Activated T-cell treated with anti-CD3 and anti-CD28 coated beads for 48 hours (primary cell): ENCODE data around the gene RFT1.
"Not testable (repeated sequence)": the region's sequence is repeated elsewhere in the genome, so short reads cannot be mapped to it uniquely, and the experiment has no call there.

Source experiments
- DNase-seq: peaks from one replicate; pipeline ENCODE4 v3.0.0-alpha.2; 2020; ENCODE audit warnings: low read depth

The RFT1 gene

GRCh38 chr3:53065841-53066480, 64.3 kb downstream of the RFT1 start:
- DNase-seq: no peak

GRCh38 chr3:53062905-53063304, 67.3 kb downstream of the RFT1 start:
- DNase-seq: no peak

GRCh38 chr3:53056442-53056841, 73.8 kb downstream of the RFT1 start:
- no peak for DNase-seq

GRCh38 chr3:53054233-53054632, 76.0 kb downstream of the RFT1 start:
- DNase-seq: not testable (repeated sequence)

GRCh38 chr3:53051929-53052328, 78.3 kb downstream of the RFT1 start:
- no peak for DNase-seq

DNA sequence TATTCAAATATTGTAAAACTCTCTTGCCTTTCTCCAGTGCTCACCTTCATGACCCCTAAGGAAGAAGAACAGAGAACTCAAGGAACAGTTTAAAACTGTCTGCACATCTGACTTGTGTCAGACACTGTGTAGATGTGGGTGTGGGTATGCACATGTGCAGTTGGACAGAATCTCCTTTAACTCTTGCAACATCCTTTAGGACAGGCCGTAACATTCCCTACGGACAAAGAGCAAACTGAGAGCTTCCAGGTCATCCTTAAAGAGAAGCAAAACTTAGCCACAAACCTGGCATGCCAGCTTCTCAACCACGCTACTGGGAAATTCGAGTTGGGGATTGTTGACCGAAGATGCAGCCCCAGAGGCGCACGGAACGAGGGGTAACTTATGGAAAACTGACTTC, 80.2 kb downstream of the RFT1 start:
- DNase-seq: no peak

DNA sequence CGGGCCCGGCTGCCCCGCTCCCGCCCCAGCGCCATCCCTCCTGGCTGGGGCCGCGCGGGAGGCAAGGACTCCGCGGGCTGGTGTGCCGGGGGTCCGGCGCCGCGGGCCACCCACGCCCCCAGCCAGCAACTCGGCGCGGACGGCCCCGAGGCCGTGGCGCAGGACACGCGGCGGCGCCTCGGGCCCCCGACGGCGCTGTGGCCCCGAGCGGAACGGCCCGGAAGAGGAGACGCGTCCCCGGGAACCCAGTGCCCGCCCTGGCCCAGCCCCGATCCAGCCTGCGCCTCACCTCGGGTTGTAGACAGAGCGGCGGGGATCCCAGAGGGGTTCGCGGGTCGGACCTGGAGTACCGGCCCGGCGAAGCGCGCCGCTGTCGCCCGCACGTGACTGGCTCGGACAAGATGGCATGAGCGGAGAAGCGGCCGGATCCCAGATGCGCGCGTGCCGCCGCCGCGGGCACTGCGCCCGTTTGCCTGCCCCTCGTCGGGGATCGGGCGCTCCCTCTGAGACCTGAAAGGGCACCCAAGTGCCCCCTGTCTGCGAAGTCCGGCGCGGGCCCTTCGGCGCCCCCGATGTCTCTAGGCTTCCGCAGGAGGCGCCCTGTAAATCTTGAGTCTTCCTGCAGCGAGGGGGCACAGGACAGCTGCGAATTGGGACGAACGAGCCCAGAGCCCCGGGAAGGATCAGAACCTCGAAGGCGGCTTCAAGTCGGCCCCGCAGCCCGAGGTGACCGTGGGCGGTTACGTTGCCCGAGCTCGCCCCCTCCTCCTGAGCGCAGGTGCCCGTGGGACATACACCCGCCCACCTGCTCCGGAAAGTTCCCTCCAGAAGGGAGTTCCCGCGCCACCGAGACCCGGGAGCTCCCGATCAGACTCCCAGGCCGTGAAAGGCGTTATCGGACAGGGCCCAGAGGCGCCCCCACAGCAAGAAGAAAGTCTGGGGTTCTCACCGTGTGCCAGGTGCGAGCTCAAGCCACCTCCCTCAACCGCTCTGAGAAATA, 83.8 kb downstream of the RFT1 start:
- peak; percentile 60 for DNase-seq

DNA sequence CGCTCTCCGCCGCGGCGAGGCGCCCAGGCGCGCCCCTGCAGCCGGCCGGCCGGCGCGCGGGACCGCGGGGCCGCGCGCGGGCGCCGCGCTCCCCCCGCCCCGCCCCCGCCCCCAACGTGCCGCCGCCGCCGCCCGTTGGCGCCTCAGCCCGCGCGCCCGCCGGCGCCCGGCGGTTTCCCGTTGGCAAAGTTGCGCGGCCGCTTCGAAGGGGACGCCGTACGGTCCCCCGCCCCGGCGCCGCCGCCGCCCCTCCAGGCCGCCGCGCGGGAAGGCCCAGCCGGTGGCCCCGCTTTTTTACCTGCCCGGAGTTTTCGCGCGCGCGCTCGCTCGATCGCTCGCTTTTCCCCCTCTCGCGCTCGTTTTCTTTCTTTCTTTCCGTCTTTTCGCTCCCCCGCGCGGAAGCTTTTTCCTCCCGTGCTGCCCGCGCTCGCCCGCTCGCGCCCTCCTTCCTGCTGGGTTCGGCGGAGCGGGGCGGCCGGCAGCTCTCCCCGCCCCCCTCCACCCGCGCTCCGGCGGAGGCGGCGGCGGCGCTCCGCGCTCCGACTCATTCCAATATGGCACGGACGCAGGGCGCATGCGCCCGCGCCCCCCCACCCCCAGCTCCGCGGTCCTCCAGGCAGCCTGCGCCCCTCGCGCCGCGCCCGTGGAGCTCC, 84.6 kb downstream of the RFT1 start, which contains the start of gene SFMBT1:
TSS of gene SFMBT1 (minus strand) at position 556 of the 653 bp plus-strand sequence. CDS start 76,945 bp downstream, outside the sequence.
- DNase-seq: peak; percentile 75

- DNase-seq: peak; percentile 55
Measured at GRCh38 chr3:53044711-53045517, 85.3 kb downstream of the RFT1 start.

DNA sequence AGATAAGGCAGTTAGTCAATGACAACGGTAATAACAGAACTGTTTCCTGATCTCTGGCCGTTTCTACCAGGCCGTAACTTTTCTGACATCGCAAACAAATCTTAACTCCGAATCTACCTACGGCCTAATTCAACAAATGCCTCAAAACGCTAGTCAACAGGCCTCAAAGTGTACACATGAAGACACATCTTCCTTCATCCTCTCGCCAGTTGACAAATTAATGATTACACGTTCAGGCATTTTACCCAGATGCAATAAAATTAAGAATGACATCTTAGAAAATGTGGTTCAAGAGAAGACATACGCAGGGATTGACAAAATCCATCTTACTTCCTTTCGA, 85.9 kb downstream of the RFT1 start:
- no peak for DNase-seq

DNA sequence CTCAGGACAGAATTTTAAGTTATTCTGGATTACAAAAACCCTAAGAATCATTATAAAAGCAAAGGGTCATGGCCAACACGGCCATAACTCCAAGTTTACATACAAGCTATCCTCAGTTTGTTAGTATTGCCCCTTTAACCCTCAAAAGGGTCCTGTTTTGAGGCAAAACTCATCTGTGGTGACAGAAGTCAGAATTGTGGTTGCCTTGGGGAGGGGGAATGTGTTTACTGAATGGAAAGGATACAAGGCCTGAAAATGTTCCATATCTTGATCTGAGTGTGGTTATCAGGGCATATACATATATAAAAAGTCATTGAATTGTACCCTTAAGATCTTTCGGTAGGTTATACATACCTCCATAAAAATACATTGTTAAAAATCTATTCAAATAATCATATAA, 86.5 kb downstream of the RFT1 start:
- no peak for DNase-seq

GRCh38 chr3:53042651-53043050, 87.6 kb downstream of the RFT1 start:
- no peak for DNase-seq

- DNase-seq: no peak
Measured at GRCh38 chr3:53040351-53040820, 89.8 kb downstream of the RFT1 start.

GRCh38 chr3:53039376-53039752, 90.9 kb downstream of the RFT1 start:
- DNase-seq: no peak

DNA sequence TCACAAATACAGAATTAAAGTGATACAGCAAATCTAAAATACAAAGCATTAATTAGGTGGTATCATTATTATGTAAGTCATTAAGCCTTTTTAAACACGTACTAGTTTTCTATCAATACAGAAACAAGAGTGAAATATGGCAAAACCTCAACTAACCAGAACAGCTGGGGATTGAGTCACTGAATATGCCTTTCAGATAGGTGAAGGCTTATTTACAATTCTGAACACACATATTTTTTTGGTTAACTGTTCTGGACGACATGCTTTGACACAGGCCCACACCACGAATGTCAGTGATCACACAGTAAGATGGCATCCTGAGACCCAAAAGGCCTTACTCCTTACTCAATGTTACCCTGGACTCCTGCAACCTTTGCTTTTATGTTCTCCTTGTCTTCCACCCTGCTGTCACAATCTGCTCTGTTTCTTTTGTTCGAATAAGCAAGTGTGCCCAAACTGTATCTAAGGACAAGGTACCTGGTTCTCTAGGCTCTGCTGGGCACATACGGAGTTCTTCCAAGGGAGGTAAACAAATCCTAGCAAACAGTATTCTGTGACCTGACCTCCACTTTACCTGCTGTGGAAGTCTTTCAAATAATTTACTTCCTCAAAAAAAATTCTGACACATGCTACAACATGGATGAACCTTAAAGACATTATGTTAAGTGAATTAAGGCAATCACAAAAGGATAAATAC, 91.4 kb downstream of the RFT1 start:
- no peak for DNase-seq
